ENCODE results near the gene PRR9.

The PRR9 gene

DNA sequence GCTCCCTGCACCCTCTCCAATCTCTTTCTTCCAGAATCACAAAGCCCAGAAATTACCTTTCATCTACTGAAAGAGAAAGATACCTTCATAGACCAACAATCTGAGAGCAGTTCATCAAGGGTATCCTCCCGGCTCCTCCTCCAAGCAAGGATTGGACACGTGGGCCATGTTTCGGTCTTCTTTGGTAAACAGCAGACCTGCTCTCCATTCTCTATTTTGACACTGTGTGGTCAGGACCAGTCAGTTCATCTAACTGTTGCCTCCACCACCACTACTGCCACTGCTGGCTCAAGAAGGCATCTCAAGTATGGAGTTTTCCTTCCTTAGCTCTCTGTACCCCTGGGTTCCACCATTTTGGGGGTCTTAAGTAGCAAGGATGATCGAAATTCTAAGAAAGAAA is 22.2 kb upstream of the PRR9 start:
- no peak for ATAC-seq
- no peak for TF ChIP-seq ZNF70 (CRISPR knock-in tag; IDR thresholded peaks at IDR 0.05)
- TF ChIP-seq, protein P1, sequence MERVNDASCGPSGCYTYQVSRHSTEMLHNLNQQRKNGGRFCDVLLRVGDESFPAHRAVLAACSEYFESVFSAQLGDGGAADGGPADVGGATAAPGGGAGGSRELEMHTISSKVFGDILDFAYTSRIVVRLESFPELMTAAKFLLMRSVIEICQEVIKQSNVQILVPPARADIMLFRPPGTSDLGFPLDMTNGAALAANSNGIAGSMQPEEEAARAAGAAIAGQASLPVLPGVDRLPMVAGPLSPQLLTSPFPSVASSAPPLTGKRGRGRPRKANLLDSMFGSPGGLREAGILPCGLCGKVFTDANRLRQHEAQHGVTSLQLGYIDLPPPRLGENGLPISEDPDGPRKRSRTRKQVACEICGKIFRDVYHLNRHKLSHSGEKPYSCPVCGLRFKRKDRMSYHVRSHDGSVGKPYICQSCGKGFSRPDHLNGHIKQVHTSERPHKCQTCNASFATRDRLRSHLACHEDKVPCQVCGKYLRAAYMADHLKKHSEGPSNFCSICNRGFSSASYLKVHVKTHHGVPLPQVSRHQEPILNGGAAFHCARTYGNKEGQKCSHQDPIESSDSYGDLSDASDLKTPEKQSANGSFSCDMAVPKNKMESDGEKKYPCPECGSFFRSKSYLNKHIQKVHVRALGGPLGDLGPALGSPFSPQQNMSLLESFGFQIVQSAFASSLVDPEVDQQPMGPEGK (CRISPR knock-in tag; IDR thresholded peaks at IDR 0.05; ENCODE audit: borderline replicate concordance) = no peak
- TF ChIP-seq OSR1 (CRISPR knock-in tag; IDR thresholded peaks at IDR 0.05) = no peak
- TF ChIP-seq ARNTL (CRISPR knock-in tag; IDR thresholded peaks at IDR 0.05; ENCODE audit: borderline replicate concordance, low read depth) = no peak
- TF ChIP-seq, protein P2, sequence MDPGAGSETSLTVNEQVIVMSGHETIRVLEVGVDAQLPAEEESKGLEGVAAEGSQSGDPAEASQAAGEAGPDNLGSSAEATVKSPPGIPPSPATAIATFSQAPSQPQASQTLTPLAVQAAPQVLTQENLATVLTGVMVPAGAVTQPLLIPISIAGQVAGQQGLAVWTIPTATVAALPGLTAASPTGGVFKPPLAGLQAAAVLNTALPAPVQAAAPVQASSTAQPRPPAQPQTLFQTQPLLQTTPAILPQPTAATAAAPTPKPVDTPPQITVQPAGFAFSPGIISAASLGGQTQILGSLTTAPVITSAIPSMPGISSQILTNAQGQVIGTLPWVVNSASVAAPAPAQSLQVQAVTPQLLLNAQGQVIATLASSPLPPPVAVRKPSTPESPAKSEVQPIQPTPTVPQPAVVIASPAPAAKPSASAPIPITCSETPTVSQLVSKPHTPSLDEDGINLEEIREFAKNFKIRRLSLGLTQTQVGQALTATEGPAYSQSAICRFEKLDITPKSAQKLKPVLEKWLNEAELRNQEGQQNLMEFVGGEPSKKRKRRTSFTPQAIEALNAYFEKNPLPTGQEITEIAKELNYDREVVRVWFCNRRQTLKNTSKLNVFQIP (CRISPR knock-in tag; IDR thresholded peaks at IDR 0.05; ENCODE audit: borderline replicate concordance, low read depth) = no peak
- no peak for TF ChIP-seq PPARA (CRISPR knock-in tag; IDR thresholded peaks at IDR 0.05; ENCODE audit: borderline replicate concordance)
- TF ChIP-seq, protein P3, sequence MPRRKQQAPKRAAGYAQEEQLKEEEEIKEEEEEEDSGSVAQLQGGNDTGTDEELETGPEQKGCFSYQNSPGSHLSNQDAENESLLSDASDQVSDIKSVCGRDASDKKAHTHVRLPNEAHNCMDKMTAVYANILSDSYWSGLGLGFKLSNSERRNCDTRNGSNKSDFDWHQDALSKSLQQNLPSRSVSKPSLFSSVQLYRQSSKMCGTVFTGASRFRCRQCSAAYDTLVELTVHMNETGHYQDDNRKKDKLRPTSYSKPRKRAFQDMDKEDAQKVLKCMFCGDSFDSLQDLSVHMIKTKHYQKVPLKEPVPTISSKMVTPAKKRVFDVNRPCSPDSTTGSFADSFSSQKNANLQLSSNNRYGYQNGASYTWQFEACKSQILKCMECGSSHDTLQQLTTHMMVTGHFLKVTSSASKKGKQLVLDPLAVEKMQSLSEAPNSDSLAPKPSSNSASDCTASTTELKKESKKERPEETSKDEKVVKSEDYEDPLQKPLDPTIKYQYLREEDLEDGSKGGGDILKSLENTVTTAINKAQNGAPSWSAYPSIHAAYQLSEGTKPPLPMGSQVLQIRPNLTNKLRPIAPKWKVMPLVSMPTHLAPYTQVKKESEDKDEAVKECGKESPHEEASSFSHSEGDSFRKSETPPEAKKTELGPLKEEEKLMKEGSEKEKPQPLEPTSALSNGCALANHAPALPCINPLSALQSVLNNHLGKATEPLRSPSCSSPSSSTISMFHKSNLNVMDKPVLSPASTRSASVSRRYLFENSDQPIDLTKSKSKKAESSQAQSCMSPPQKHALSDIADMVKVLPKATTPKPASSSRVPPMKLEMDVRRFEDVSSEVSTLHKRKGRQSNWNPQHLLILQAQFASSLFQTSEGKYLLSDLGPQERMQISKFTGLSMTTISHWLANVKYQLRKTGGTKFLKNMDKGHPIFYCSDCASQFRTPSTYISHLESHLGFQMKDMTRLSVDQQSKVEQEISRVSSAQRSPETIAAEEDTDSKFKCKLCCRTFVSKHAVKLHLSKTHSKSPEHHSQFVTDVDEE (CRISPR knock-in tag; IDR thresholded peaks at IDR 0.05) = no peak
- TF ChIP-seq ZNF8 (CRISPR knock-in tag; IDR thresholded peaks at IDR 0.05) = no peak
- no peak for TF ChIP-seq ZFP3 (CRISPR knock-in tag; IDR thresholded peaks at IDR 0.05)
- TF ChIP-seq TCF4 (CRISPR knock-in tag; IDR thresholded peaks at IDR 0.05; ENCODE audit: borderline replicate concordance) = no peak
- no peak for TF ChIP-seq BACH2 (CRISPR knock-in tag; IDR thresholded peaks at IDR 0.05; ENCODE audit: borderline replicate concordance)
- TF ChIP-seq ZNF565 (CRISPR knock-in tag; conservative IDR thresholded peaks at IDR 0.05; ENCODE audit: low read depth) = no peak
- TF ChIP-seq ZC3H10 (CRISPR knock-in tag; IDR thresholded peaks at IDR 0.05) = no peak
- no peak for TF ChIP-seq TOX (CRISPR knock-in tag; IDR thresholded peaks at IDR 0.05; ENCODE audit: borderline replicate concordance)

DNA sequence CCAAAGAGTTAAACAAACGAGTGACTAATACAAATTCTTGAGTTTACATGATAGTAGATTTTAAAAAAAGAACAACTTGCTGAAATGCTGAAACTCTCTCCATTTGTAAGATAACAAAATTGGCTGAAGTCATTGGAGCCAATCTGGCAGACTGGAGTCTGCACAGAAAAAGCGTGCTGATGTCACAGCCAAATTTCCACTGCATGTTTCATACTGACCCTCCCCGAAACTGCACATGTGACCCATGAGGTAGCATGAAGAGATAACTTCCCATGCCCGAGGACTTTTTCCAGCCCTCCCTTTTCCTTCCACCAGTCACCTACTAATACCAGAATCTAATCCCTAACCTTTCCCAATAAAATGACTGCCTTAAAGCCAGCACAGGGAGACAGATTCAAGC is 15.4 kb upstream of the PRR9 start:
- ATAC-seq = no peak

DNA sequence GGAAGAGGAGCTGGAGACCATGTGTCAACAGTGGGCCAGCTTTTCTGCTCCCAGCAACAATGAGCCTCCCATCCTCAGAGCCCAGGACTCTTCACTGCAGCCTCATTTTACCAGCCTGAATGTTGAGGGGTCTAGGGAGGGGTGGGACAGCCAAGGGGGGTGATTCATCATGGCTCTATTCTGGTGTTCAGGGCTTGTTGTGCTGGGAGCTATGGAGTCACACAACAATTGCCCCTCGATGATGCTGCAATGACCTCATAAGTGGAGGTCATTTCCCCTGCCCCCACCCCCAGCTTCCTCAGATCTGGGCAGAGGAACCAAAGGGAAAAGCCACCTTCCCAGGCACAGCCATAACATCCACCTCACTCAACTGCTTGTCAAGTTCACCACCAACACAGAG is 14.3 kb upstream of the PRR9 start, which contains the start of gene LELP1:
Gene LELP1, plus strand, starts transcription at position 301 of the 400 bp plus-strand sequence. CDS start 1,278 bp downstream, outside the sequence.
- no peak for ATAC-seq
- TF ChIP-seq ZNF70 (CRISPR knock-in tag; IDR thresholded peaks at IDR 0.05) (no peak), CSDC2 (CRISPR knock-in tag; IDR thresholded peaks at IDR 0.05) (no peak), ZNF565 (CRISPR knock-in tag; conservative IDR thresholded peaks at IDR 0.05; ENCODE audit: low read depth) (no peak), ZFP30 (CRISPR knock-in tag; IDR thresholded peaks at IDR 0.05) (no peak), GLIS3 (CRISPR knock-in tag; IDR thresholded peaks at IDR 0.05) (no peak), TCF4 (CRISPR knock-in tag; IDR thresholded peaks at IDR 0.05; ENCODE audit: borderline replicate concordance) (no peak), ARNTL (CRISPR knock-in tag; IDR thresholded peaks at IDR 0.05; ENCODE audit: borderline replicate concordance, low read depth) (no peak), ISL1 (CRISPR knock-in tag; IDR thresholded peaks at IDR 0.05) (no peak), RARB (CRISPR knock-in tag; IDR thresholded peaks at IDR 0.05) (no peak)
- TF ChIP-seq, protein P2 (CRISPR knock-in tag; IDR thresholded peaks at IDR 0.05; ENCODE audit: borderline replicate concordance, low read depth) = no peak
- TF ChIP-seq, protein P4, sequence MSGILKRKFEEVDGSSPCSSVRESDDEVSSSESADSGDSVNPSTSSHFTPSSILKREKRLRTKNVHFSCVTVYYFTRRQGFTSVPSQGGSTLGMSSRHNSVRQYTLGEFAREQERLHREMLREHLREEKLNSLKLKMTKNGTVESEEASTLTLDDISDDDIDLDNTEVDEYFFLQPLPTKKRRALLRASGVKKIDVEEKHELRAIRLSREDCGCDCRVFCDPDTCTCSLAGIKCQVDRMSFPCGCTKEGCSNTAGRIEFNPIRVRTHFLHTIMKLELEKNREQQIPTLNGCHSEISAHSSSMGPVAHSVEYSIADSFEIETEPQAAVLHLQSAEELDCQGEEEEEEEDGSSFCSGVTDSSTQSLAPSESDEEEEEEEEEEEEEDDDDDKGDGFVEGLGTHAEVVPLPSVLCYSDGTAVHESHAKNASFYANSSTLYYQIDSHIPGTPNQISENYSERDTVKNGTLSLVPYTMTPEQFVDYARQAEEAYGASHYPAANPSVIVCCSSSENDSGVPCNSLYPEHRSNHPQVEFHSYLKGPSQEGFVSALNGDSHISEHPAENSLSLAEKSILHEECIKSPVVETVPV (CRISPR knock-in tag; IDR thresholded peaks at IDR 0.05) = no peak
- TF ChIP-seq, protein P1 (CRISPR knock-in tag; IDR thresholded peaks at IDR 0.05; ENCODE audit: borderline replicate concordance) = no peak
- TF ChIP-seq, protein P3 (CRISPR knock-in tag; IDR thresholded peaks at IDR 0.05) = no peak

More for the DNA sequence above, 15.4 kb upstream of the PRR9 start:
- TF ChIP-seq ZNF565 (CRISPR knock-in tag; conservative IDR thresholded peaks at IDR 0.05; ENCODE audit: low read depth) (no peak), ZC3H10 (CRISPR knock-in tag; IDR thresholded peaks at IDR 0.05) (no peak)
